Measurements from ENCODE around the gene TFCP2. TPM values are rescaled to one million over a fixed set of nuclear protein-coding genes. Genes with fewer than 3 reads are reported as not detected.

TFCP2 gene
- total RNA-seq, 1 donor from 2014 or later: 40.0 TPM

GRCh38 chr12:51163795-51164194, 9.1 kb downstream of the TFCP2 start:
- no peak for TF ChIP-seq CTCF (IDR thresholded peaks at IDR 0.05; ENCODE audit: unreplicated experiment)
- Mint-ChIP-seq H3K4me3 (ENCODE audit: low read depth) (no peak overlapping the region), H3K27me3 (no peaks in the 10 kb centered on the region)

GRCh38 chr12:51162217-51162616, 10.7 kb downstream of the TFCP2 start:
- Mint-ChIP-seq H3K27me3 (no peaks in the 10 kb centered on the region), H3K4me3 (ENCODE audit: low read depth) (no peak overlapping the region), H3K4me1 (ENCODE audit: low read depth) (peaks cover 5% of the 10 kb centered on the region), H3K27ac (no peak overlapping the region), H3K36me3 (ENCODE audit: insufficient read depth) (peaks cover 9% of the 10 kb centered on the region), H3K9me3 (ENCODE audit: low read depth) (no peaks in the 10 kb centered on the region)
- TF ChIP-seq CTCF (IDR thresholded peaks at IDR 0.05; ENCODE audit: unreplicated experiment): no peak
- no peak for DNase-seq (ENCODE audit: low spot score, unreplicated experiment)

More at GRCh38 chr12:51163795-51164194, 9.1 kb downstream of the TFCP2 start:
- peaks cover 5% of the 10 kb centered on the region for H3K4me1 Mint-ChIP-seq (ENCODE audit: low read depth)
- DNase-seq (ENCODE audit: low spot score, unreplicated experiment): no peak
- H3K9me3 Mint-ChIP-seq (ENCODE audit: low read depth): no peaks in the 10 kb centered on the region
- H3K27ac Mint-ChIP-seq: no peak overlapping the region
- H3K36me3 Mint-ChIP-seq (ENCODE audit: insufficient read depth): peaks cover 9% of the 10 kb centered on the region

- peaks cover 5% of the 10 kb centered on the region for H3K4me1 Mint-ChIP-seq (ENCODE audit: low read depth)
- TF ChIP-seq CTCF (IDR thresholded peaks at IDR 0.05; ENCODE audit: unreplicated experiment): no peak
- DNase-seq (ENCODE audit: low spot score, unreplicated experiment): no peak
- H3K27me3 Mint-ChIP-seq: no peaks in the 10 kb centered on the region
- no peak overlapping the region for H3K4me3 Mint-ChIP-seq (ENCODE audit: low read depth)
- H3K27ac Mint-ChIP-seq: peak overlapping the region; percentile 5
- no peaks in the 10 kb centered on the region for H3K9me3 Mint-ChIP-seq (ENCODE audit: low read depth)
- H3K36me3 Mint-ChIP-seq (ENCODE audit: insufficient read depth): peaks cover 4% of the 10 kb centered on the region
Observed at GRCh38 chr12:51160814-51161459, 12.0 kb downstream of the TFCP2 start.

- H3K27ac Mint-ChIP-seq: no peak overlapping the region
- H3K4me1 Mint-ChIP-seq (ENCODE audit: low read depth): peaks cover 5% of the 10 kb centered on the region
- H3K9me3 Mint-ChIP-seq (ENCODE audit: low read depth): no peaks in the 10 kb centered on the region
- H3K36me3 Mint-ChIP-seq (ENCODE audit: insufficient read depth): peaks cover 3% of the 10 kb centered on the region
- TF ChIP-seq CTCF (IDR thresholded peaks at IDR 0.05; ENCODE audit: unreplicated experiment): no peak
- no peak for DNase-seq (ENCODE audit: low spot score, unreplicated experiment)
- no peaks in the 10 kb centered on the region for H3K27me3 Mint-ChIP-seq
- H3K4me3 Mint-ChIP-seq (ENCODE audit: low read depth): no peak overlapping the region
Observed at GRCh38 chr12:51156245-51156765, 16.6 kb downstream of the TFCP2 start.

GRCh38 chr12:51152953-51153352, 20.0 kb downstream of the TFCP2 start:
- Mint-ChIP-seq H3K4me1 (ENCODE audit: low read depth) (no peaks in the 10 kb centered on the region), H3K4me3 (ENCODE audit: low read depth) (no peak overlapping the region), H3K27me3 (no peaks in the 10 kb centered on the region), H3K9me3 (ENCODE audit: low read depth) (no peaks in the 10 kb centered on the region), H3K27ac (no peak overlapping the region), H3K36me3 (ENCODE audit: insufficient read depth) (peaks cover 1% of the 10 kb centered on the region)
- no peak for TF ChIP-seq CTCF (IDR thresholded peaks at IDR 0.05; ENCODE audit: unreplicated experiment)
- no peak for DNase-seq (ENCODE audit: low spot score, unreplicated experiment)

Data from progenitor cell of endocrine pancreas (in vitro differentiated cells).